ENCODE measurements around the gene ANO3.

- TF ChIP-seq POLR2A (IDR thresholded peaks at IDR 0.05) (no peak), CTCF (IDR thresholded peaks at IDR 0.05) (no peak)
These were observed 261.8 kb downstream of the ANO3 start for GRCh38 chr11:26593691-26594090.
